Thyroid gland (tissue), 4 donors: ENCODE measurements around the gene GALNT10.

Experiments
- CTCF ChIP-seq, 6 experiments: fragments of 200-600 bp in 3 of 6; fragments of 450-650 bp in 3 of 6; sonication (generic) in 3 of 6; IDR thresholded peaks; one replicate each; pipeline ENCODE4 v1.5.1; 2016 to 2019; ENCODE audit warnings: antibody characterized with exemption in 6 of 6, mild to moderate bottlenecking in 2 of 6, inconsistent platforms in 1 of 6, moderate library complexity in 1 of 6
- POLR2A ChIP-seq, 2 donors: fragments of 450-650 bp; IDR thresholded peaks; one replicate each; pipeline ENCODE4 v1.6.1; 2017; ENCODE audit warnings: antibody characterized with exemption in 2 of 2, mild to moderate bottlenecking in 2 of 2, moderate library complexity in 1 of 2

- TF ChIP-seq CTCF (IDR thresholded peaks at IDR 0.05) (no peak), POLR2A (IDR thresholded peaks at IDR 0.05) (no peak)
Observed at GRCh38 chr5:154271466-154271865, 80.9 kb downstream of the GALNT10 start.
